Activated T-cell treated with anti-CD3 and anti-CD28 coated beads, Interleukin-2, amount 50 U/mL, for 1 hour (primary cell): ENCODE data around the gene SAMD14.
A peak's percentile ranks its signal among the peaks of the same experiment; 100 is the strongest.

ENCODE experiments used
- DNase-seq: peaks from one replicate; pipeline ENCODE4 v3.0.0-alpha.2; 2020

The SAMD14 gene

DNA sequence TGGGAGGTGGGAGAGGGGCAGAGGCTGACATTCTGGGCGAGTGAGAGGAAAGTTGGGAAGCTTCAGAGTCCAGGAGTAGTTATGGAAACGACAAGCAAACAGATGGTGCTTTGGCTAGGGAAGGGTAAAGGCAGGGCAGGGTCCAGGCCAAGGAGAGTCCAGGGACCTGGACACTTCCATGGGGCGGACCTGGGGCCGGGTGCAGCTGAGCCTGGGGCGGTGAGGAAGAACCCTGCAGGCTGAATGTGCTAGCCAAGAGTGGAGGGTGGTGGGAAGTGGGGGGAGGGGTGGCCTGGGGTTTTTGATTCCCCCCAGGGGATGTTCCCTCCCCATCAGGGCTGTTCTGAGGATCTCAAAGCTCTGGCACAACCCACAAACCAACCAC, 17.9 kb upstream of the SAMD14 start:
- no peak for DNase-seq

GRCh38 chr17:50146927-50147665, 17.1 kb upstream of the SAMD14 start:
- DNase-seq, result peak; percentile 26

DNA sequence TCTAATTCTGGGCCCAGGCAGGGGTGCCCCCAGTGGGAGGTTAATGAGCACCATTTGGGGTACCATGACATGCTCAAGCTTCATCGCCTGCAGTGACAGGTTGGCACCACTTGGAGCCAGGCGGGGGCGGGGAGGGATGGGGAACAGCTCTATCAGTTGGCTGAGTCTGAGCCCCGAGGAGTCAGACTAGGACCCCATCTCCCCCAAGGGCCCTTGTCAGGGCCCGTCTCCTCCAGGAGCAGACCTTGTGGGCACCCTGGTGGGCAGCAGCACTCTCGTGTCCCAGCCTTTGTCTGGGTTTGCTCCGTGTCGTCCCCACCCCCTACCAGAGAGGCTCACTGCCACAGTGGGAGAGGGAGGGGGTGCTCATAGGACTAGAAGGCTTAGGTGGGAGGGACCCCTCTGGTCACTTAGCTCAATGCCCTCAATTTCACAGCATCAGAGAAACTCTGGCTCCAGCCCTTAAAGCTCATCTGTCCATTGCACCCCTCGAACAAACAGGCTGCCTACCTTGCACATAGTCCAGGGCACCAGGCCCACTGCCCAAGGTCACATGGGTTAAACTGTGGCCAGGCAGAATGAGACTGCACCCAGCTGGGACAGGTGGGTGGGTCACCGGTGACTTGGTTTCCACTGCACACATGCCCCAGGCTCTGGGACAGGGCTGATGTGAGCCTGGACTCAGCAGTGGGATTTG, 16.4 kb upstream of the SAMD14 start:
- peak; percentile 41 for DNase-seq

DNA sequence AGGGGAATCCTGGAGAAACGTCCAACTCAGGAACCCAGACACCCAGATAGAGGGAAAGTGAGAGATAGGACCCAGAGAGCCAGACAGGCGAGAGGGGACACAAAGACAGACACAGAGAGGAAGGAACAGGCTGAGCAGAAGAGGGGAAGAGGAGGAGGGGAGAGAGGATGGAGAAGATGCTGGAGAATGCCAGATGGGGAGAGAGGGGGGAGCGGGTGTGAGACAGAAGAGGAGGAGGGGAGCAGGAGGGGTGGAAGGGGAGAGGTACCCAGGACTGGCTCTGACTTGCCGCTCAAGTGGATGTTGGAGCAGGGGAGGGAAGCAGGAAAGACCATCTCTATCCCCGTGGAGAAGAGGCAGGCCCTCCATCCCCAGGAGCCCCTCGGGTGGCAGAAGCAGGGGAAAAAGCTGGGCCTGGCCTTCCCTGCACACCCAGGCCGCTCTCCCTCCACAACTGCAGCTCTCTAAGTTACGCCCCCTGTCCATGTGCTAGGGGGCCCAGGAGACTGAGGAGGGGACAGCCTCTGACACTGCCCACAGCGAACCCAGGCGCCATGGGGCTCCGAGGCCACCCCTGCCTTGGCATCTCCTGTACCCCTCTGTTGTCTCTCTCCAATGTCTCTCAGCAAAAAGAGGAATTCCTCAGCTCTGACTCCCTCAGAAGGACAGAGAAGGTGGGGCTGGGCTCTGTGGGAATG, 15.7 kb upstream of the SAMD14 start:
- DNase-seq, result no peak

DNA sequence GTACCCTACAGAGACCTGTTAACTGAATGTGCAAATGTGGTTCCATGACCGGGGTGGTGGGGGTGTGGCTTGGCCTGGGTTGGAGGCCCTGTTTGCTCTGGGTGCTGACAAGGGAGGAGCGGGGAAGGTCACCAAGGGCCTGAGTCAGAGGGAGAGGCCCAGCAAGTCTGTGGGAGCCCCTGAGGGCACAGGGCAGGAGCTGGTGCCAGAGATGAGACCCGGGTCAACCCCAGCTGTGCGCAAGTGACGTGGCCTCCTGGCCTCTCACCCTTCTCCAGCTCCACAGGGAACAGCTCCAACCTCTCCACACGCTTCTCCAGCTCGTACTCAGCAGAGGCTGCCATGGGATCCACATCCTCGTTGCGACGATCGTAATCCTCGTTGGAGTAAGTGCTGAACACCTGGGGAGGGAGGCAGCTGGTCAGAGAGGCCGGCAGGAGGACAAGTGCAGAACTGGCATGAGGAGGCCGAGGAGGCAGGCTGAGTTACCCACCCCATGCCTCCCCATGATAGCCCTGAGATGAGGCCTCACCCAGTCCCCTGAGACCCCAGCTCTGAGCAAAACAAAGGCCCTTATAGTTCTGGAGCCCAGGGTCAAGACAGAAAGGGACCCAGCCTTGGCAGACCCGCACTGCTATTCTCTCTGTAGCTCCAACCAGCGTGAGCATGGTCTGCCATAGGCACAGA, 15.0 kb upstream of the SAMD14 start:
- peak; percentile 18 for DNase-seq

GRCh38 chr17:50144355-50144754, 14.4 kb upstream of the SAMD14 start:
- DNase-seq, result no peak

GRCh38 chr17:50143461-50144176, 13.7 kb upstream of the SAMD14 start:
- DNase-seq, result no peak

DNA sequence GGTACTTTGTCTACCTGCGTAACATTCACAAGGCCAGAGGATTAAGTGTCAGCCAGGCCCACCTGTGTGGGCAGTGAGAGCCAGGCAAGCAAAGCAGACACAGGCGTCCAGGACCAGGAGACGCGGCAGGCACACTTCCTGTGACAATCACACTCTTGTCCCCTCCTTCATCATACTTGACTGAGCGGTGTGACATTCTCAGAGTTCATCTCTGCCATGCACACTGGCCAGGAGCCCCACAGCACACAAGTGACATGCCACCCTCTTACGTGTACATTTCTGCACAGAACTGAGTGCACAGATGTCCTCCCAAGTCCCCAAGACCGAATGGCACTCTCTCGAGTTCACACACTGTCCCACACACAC, 11.8 kb upstream of the SAMD14 start:
- DNase-seq, result peak; percentile 20

GRCh38 chr17:50141026-50141744, 11.2 kb upstream of the SAMD14 start:
- DNase-seq, result no peak

DNA sequence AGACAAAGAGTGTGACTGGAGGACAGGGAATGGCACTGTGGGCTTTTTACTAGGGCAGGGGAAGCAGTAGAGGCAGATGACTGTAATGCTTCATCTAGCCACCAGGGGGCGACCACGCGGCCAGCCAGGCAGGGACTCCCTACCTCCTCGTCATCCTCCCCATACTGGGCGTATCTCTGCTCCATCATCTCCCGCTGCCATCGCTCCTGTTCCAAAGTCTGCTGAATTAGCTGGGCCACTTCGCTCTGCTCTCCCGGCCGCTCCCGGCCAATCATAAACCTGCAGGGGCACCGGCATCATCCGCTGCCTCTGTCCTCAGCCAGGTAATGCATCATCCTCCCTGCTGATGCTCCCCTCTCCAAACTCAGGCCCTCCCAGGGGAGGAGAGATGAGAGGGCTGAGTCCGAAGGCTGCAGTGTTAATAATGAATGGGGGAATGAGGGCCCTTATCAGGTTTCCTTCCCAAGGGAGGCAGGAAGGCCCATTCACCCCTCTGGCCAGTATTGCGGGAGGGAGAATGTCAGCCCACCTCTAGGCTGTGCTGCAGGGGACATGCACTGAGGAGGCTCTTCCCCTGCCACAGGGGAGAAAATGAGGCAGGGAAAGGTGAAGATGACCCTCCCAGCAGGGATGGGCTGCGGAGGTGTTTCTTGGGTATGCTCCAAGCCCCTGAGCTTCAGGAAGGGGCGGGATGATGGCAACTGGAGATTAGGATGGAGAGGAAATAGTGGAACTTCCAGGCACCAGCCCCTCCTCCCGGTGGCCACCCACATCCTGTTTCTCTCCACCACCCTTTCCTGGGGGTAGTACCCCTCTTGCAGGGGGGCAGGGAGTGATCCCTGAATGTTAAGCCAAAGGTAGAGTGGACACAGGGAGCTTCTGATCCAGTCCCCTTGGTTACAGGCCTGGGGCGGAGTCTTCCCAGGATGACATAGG, 10.3 kb upstream of the SAMD14 start:
- peak; percentile 84 for DNase-seq

DNA sequence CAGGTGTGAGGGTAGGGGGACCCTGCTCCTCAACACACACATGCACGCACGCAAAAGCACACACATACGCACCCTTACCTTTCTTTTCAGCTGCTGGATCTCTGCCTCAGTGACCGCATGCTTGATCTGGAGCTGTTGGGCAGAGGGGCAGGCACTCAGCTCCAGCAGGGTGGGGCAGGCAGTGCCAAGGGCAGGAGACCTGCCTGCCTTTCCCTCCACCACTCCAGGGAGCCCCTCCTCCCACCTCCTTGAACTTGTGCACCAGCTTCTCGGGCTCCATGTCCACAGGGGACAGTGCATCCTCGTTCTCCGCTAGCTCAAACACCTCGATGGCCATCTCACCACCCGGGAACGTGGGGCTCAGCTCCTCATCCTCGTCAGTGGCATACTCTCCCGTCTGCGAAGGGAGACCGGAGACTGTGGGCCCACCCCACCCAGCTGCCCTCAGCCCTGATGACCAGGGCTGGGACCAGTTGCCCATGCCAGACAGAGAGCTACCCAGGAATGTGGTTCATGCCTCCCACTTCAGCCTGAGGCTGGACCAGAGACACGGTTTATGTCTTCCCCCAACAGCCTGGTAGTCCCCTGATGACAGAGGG, 9.3 kb upstream of the SAMD14 start:
- no peak for DNase-seq

DNA sequence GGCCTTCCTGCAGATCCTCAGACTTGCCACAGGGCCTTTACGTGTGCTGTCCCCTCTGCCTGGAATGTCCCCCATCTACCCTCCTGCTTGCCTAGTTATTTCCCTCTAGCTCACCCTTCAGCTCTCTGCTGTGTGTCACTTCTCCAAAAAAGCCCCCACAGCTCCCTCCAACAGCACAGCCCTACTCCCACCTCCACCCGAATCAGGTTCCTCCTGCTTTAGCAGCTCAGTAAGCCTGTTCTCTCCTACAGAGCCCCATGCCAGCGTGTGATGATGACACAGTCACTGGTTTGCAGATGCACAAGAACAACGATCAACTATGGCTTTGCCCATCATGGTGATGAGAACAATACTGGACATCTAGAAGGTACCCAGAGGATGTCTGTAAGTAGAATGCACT, 7.1 kb upstream of the SAMD14 start:
- no peak for DNase-seq

DNA sequence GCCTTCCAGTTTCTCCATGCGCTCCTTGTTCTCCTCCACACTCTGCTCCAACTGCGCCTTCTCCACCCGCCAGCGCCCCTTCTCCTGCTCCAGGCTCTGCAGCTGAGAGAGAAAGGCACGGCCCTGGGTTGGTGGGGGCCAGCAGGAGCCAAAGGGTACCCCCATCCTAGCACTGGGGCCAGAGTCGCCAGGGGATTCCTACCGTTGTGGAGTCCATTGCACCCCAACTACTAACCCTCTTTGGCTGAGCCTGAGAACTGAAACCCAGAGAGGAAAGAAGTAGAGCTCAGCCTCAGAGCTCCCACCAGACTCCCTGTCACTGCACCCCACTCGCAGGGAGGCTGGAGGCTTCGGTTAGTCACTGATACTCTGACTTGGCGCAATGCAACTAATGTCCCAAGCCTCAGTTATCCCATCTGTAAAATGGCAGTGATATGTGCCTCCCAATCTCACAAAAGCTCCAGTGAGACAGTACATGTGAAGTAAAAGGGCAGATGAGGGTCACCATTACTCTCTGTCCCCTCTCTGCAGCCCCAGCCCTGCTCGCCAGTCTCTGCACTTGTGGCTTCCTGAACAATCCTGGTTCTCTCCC, 6.2 kb upstream of the SAMD14 start:
- no peak for DNase-seq

GRCh38 chr17:50135316-50136095, 5.5 kb upstream of the SAMD14 start:
- no peak for DNase-seq

DNA sequence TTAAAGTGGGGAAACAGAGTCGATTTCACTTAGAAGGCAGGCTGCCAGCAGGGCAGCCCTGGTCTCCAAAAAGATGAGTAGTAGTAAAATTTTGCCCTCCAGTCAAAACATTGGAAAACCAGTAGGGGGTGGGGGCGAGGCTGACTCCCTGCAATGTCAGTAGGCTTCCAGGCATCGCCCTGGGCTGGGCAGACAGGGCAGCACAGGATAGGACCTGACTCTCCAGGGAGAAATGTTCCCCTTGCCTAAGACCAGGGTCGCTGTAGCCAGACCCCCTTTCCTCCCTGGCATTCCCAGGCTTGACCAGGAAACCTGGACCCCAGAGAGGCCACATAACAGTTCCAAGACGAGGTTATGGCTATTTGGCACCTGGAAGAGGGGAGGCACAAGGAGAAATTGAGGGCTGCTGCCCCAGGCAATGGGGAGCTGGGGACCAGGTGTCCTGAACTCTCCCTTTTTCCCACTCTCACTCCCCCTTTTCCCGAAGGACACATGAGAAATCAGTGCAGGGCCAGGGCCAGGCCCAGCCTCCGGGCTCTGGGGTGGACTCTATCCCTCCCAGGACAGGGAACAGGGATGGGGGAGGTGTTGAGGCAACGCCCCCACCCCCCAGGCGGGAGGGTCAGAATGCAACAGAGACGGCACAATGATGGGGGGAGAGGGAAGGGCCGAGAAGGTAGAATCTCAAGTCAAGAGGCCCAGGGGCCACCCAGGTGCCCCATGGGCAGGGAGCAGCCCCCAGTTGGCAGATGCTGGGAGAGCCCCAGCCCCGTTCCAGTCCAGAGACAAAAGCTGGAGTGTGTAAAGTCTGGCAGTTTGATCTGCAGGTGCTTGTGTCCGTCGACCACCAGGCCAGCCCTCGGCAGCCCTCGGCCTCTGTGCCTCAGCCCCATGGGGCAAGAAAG, 4.5 kb upstream of the SAMD14 start:
- DNase-seq, result no peak

DNA sequence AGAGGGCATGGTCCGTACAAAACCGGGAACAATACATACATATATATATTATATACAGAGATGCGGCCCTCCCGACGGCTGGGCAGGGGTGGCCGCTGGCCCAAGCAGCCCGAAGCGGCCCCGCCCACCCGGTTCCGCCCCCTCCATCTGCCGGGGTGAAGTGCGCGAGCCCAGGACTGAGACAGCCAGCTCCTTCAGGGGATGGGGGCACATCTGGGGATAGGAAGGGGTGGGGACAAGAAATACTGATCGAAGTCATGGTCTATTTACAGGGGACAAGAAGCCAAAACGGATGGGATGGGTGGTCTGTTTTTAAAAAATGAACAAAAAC, 3.8 kb upstream of the SAMD14 start:
- no peak for DNase-seq

GRCh38 chr17:50133028-50133768, 3.2 kb upstream of the SAMD14 start:
- DNase-seq, result no peak
